SHP77 treated with DMSO at 0.1 percent for 48 hours (cell line): ENCODE measurements around the gene CPN1.
A peak's percentile ranks its signal among the peaks of the same experiment; 100 is the strongest.

Experiments used
- DNase-seq: peaks from one replicate; lab custom pipeline; 2025; lab: John Stamatoyannopoulos, UW

The CPN1 gene

GRCh38 chr10:99995713-99996112 lies 86.0 kb downstream of the CPN1 start:
- no peak for DNase-seq

DNA sequence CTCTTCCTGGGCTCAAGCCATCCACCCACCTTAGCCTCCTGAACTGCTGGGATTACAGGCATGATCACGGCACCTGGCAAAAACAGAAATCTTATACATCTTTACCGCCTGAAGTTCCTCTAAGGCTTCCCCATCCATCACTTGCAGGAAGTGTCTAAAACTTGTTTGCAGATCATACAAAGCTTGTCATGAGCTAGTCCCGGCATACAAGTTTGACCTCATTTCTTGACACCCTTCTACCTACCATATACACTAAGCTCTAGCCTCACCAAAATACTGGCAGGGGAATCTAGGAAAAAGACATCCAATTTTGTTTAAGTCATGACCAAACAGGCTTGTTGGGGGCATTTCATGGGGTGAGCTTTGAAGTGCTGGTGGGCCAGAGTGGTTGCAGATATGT lies 86.4 kb downstream of the CPN1 start:
- DNase-seq: no peak

GRCh38 chr10:99994801-99995200 lies 86.9 kb downstream of the CPN1 start:
- DNase-seq: no peak

DNA sequence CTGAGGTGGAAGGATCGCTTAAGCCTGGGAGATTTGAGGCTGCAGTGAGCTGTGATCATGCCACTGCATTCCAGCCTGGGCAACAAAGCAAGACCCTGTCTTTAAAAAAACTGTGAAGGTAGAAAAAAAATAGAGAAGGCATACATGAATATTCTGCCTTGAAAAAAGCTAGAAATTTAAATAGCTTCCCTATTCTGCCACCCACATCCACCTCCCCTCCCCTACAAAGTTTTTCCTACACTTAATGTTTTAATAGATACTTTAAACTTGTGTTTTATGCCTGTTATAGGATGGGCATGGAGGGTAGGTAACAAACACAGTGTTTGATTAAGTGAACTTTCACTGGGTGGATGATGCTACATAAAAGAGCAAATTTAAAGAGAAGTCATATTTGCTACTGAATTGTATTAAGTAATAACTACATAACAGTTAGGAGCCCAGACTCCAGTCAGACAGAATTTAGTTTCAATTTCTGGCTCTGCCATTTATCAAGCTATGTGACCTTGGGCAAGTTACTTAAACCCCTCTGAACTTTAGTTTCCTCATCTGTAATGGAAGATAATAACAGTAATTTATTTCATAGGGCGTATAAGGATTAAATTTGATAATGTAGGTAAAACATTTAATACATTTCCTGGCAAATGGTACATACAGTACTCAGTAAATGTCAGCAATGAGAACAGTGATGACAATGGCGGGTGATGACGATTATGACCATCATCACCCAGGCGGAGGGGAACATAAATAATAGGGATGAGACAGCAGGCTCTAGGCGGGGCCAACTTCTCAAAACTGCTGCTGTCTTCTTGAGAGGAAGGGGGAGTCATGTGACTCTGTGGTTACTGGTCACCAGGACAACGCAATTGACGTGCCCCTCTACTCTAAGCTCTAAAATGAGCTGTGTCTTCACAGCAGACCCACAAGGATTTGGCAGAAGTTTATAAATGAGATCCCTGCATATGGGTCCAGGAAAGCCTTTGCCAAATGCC lies 87.7 kb downstream of the CPN1 start:
- peak; percentile 27 for DNase-seq
